ENCODE results near the gene TRAF3. TPM values are rescaled to one million over a fixed set of nuclear protein-coding genes. Genes with fewer than 3 reads are reported as not detected.

TRAF3 gene
- total RNA-seq, 1 donor from 2014 or later: 26.3 TPM

DNA sequence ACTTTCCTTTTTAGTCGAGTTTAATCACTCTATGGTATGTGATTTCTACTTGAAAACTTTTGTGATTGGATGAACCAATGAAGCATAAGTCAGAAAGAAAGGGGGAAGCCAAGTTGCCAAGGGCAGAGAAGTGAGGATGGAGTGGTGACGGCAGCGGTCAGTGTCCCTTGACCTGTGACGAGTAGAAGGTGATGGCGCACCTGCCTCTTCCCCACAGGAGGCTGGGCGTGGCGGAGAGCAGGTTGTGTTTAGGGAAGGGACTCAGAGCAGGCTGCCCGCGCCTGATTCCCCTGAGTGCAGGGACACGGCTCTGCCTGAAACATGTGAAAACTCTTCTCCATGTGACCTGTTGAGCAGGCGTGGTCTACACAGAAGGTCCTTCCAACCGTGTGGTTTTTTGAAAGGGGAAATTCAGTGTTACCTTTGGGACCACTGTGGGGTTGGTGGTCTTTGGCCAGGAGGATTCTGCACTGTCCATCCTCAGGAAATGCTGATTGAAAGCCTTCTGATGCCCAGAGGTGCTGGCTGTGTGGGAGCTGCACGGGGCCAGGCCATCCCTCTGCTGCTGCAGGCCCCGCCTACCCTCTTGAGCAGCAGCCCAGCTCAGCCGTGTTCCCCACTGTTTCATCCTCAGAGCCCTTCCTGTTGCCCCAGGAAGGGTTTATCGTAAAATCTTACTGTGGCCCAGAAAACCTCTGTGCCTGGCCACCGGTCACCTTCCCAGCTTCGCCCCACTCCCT, 121.7 kb downstream of the TRAF3 start:
- Mint-ChIP-seq H3K27ac (no peak overlapping the region), H3K4me3 (ENCODE audit: low read depth) (no peak overlapping the region)

DNA sequence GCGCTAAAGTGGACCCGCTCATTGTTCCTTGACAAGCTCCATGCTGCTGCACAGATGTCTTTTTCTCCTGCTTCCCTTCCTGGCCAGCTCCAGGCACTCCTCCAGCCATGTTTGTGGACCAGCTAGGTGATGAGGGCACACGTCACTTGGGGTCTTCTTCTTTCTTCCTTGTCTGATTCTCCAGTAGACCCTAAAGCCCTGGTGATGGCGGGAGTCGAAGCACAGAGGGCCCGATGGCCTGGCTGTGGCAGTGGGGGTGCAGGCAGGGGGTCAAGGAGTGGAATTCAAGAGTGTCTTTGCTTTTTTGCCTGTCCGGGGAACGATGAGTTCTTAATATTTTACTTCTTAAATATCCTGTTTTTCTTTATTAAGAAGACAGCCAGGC, 122.3 kb downstream of the TRAF3 start:
- peaks cover 13% of the 10 kb centered on the region for H3K36me3 Mint-ChIP-seq (ENCODE audit: insufficient read depth)
- H3K9me3 Mint-ChIP-seq (ENCODE audit: low read depth): no peaks in the 10 kb centered on the region
- no peaks in the 10 kb centered on the region for H3K4me1 Mint-ChIP-seq (ENCODE audit: low read depth)
- no peaks in the 10 kb centered on the region for H3K27me3 Mint-ChIP-seq
- TF ChIP-seq, protein P1, sequence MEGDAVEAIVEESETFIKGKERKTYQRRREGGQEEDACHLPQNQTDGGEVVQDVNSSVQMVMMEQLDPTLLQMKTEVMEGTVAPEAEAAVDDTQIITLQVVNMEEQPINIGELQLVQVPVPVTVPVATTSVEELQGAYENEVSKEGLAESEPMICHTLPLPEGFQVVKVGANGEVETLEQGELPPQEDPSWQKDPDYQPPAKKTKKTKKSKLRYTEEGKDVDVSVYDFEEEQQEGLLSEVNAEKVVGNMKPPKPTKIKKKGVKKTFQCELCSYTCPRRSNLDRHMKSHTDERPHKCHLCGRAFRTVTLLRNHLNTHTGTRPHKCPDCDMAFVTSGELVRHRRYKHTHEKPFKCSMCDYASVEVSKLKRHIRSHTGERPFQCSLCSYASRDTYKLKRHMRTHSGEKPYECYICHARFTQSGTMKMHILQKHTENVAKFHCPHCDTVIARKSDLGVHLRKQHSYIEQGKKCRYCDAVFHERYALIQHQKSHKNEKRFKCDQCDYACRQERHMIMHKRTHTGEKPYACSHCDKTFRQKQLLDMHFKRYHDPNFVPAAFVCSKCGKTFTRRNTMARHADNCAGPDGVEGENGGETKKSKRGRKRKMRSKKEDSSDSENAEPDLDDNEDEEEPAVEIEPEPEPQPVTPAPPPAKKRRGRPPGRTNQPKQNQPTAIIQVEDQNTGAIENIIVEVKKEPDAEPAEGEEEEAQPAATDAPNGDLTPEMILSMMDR (IDR thresholded peaks at IDR 0.05; ENCODE audit: unreplicated experiment): no peak
- no peak for DNase-seq (ENCODE audit: low spot score, unreplicated experiment)
- H3K4me3 Mint-ChIP-seq (ENCODE audit: low read depth): no peak overlapping the region
- H3K27ac Mint-ChIP-seq: no peak overlapping the region

More for the DNA sequence above, 121.7 kb downstream of the TRAF3 start:
- TF ChIP-seq, protein P1 (IDR thresholded peaks at IDR 0.05; ENCODE audit: unreplicated experiment): no peak
- Mint-ChIP-seq H3K9me3 (ENCODE audit: low read depth) (no peaks in the 10 kb centered on the region), H3K27me3 (no peaks in the 10 kb centered on the region), H3K4me1 (ENCODE audit: low read depth) (no peaks in the 10 kb centered on the region), H3K36me3 (ENCODE audit: insufficient read depth) (peaks cover 13% of the 10 kb centered on the region)
- DNase-seq (ENCODE audit: low spot score, unreplicated experiment): no peak

DNA sequence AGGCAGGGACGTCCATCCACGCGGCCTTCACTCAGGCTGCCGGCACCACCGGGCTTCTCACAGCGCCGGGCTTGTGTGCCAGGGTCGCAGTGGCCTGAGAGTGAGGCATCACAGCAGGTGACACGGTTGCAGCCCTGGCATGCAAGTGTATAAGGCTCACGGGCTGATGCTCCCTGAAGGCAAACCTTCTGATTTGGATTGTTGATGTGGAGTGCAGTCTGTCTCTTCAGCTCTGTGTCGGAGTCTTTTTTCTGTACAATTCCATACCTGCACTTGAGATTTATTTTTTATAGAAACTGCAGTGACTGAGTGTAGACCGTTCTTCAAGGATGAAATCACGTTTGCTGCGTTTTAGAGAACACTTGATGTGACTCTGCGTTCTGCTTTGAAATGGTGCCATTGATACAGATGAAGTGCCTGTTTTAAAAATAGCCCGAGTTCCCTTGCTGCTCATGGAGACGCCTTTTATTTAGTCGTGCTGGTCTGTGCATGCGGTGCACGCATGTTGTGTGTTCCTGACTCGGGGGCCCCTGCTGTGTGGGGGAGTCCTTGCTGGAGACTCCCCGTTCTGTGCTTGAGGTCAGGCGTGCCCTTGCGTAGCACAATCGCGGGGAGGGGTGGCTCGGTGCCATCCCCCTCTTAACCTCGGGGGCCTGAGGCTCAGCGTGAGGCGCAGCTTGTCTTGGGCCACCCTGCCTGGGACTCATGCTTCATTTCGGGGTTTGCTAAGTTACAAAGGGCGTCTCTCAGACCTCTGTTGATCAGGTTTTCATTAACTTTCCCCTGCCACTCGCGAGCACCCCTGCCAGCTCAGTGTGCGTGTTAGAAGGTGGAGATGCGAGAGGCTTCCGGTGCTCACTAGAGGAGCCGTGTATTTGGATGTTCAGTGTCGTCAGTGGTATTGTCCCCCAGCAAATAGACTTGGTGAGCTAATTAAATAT, 123.7 kb downstream of the TRAF3 start:
- Mint-ChIP-seq H3K27me3 (no peaks in the 10 kb centered on the region), H3K27ac (no peak overlapping the region), H3K4me3 (ENCODE audit: low read depth) (no peak overlapping the region), H3K4me1 (ENCODE audit: low read depth) (no peaks in the 10 kb centered on the region), H3K9me3 (ENCODE audit: low read depth) (no peaks in the 10 kb centered on the region), H3K36me3 (ENCODE audit: insufficient read depth) (peaks cover 19% of the 10 kb centered on the region)
- TF ChIP-seq, protein P1 (IDR thresholded peaks at IDR 0.05; ENCODE audit: unreplicated experiment): no peak
- no peak for DNase-seq (ENCODE audit: low spot score, unreplicated experiment)

DNA sequence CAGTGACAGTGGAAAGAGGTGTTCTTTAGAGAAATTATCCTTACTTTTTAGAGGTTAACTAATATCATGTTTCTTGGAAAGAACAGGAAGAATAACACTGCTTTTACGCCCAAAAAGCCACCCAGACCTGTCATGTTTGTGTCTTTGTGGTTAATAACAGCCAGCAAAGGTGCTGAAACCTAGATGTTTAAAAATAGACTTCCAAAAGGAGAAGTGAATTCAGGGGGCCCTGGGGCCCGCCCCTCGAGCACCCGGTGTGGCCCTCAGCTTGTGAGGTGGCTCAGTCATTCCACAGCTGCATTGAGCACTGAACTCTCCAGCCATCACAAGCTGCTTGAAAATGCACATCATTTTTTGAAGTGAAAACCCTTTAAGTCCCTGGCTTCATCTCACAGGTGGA, 124.4 kb downstream of the TRAF3 start:
- Mint-ChIP-seq H3K4me1 (ENCODE audit: low read depth) (no peaks in the 10 kb centered on the region), H3K36me3 (ENCODE audit: insufficient read depth) (peaks cover 23% of the 10 kb centered on the region), H3K27ac (no peak overlapping the region), H3K4me3 (ENCODE audit: low read depth) (no peak overlapping the region), H3K27me3 (no peaks in the 10 kb centered on the region), H3K9me3 (ENCODE audit: low read depth) (no peaks in the 10 kb centered on the region)
- TF ChIP-seq, protein P1 (IDR thresholded peaks at IDR 0.05; ENCODE audit: unreplicated experiment): no peak
- DNase-seq (ENCODE audit: low spot score, unreplicated experiment): no peak

DNA sequence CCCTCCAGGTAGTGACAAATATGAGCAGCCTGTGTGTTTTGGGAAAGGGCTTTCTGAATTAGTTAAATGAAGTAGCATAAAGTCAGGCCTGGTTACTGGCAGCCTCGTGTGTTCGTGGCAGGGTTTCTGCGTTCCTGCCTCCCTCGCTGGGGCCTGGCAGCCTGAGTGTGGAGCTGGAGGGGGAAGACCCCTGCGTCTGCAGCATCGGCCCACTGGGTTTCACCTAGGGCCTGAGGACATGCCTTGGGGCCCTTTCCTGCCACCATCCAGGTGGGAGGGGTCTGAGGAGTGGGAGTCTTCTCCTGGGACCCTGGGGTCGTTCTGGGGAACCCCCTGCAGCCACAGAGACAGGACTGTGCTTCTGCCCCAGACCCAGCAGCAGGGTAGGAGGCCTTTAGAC, 124.8 kb downstream of the TRAF3 start:
- H3K9me3 Mint-ChIP-seq (ENCODE audit: low read depth): no peaks in the 10 kb centered on the region
- no peak overlapping the region for H3K4me3 Mint-ChIP-seq (ENCODE audit: low read depth)
- no peak for DNase-seq (ENCODE audit: low spot score, unreplicated experiment)
- no peaks in the 10 kb centered on the region for H3K27me3 Mint-ChIP-seq
- H3K27ac Mint-ChIP-seq: no peak overlapping the region
- H3K4me1 Mint-ChIP-seq (ENCODE audit: low read depth): no peaks in the 10 kb centered on the region
- H3K36me3 Mint-ChIP-seq (ENCODE audit: insufficient read depth): peaks cover 25% of the 10 kb centered on the region
- TF ChIP-seq, protein P1 (IDR thresholded peaks at IDR 0.05; ENCODE audit: unreplicated experiment): no peak
